AG04450 (cell line): ENCODE results near the gene CTSA. TPM values are rescaled to one million over a fixed set of nuclear protein-coding genes. Genes with fewer than 3 reads are reported as not detected.
"Not testable (repeated sequence)": the region's sequence is repeated elsewhere in the genome, so short reads cannot be mapped to it uniquely, and the experiment has no call there.

Experiments
- CTCF ChIA-PET: fragments of 300-600, 350-600 bp; formaldehyde crosslinking; extraction: SDS; loops from one replicate; lab custom pipeline; 2022; ENCODE audit warnings: antibody characterized with exemption, inconsistent platforms; lab: Charles Lee
- POLR2A ChIA-PET: fragments of 350-600 bp; formaldehyde crosslinking; extraction: SDS; loops from one replicate; lab custom pipeline; 2021; ENCODE audit warnings: antibody characterized with exemption, inconsistent platforms; lab: Yijun Ruan, JAX
- DNase-seq: peaks from one replicate; pipeline ENCODE4 v3.0.0-alpha.2; 2011; ENCODE audit warnings: low read depth, low spot score
- H3K27ac ChIP-seq: one replicate; pipeline ENCODE4 v1.5.1; 2012; ENCODE audit warnings: low read depth, low read length, control low read depth
- H3K27me3 ChIP-seq: one replicate; pipeline ENCODE4 v1.6.0; 2012; ENCODE audit warnings: low read length; ENCODE audit not compliant: control insufficient read depth, insufficient read depth
- H3K4me3 ChIP-seq: 2 replicates; pipeline ENCODE4 v1.5.1; 2011; ENCODE audit warnings: mild to moderate bottlenecking, low read depth, low read length, control low read depth
- H3K9me3 ChIP-seq: 2 replicates; pipeline ENCODE4 v1.5.1; 2012; ENCODE audit warnings: low read length; ENCODE audit not compliant: control insufficient read depth, insufficient read depth
- polyA plus RNA-seq: library from polyadenylated mRNA; depleted of rRNA; stranded (reverse); fragments of >200 nt; gene quantifications from 2 replicates; pipeline ENCODE4 v1.2.3, GENCODE V29; 2011
- TF ChIP-seq, protein P1 (sequence below): IDR thresholded peaks from 2 replicates; pipeline ENCODE4 v1.5.1; 2011; ENCODE audit warnings: low read depth, low read length, control low read depth, inconsistent platforms

CTSA gene
- polyA plus RNA-seq, 1 experiment, result 234 TPM

DNA sequence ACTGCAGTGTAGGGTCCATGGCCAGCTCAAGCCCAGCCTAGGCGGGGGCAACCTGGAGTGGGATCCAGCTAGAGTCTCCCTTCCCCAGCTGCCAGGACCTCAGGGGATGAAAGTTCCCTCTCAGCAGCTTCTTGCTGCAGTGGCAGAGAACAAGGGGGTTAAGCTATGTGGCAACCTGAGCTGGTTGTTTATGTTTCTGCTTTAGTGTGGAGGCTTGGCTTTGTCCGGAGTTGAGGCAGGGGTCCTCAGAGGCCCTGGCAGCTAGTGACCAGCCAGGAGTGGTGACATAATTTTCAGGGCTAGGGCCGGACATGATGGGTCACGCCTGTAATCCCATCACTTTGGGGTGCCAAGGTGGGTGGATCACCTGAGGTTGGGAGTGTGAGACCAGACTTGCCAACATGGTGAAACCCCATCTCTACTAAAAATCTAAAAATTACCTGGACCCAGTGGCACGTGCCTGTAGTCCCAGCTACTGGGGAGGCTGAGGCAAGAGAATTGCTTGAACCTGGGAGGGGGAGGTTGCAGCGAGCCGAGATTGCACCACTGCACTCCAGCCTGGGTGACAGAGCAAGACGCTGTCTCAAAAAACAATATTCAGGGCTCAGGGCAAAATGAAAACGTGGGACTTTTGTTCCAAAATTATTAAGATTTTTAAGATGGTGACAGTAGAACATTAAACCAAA lies 34.8 kb downstream of the CTSA start:
- Histone ChIP-seq H3K27ac (no peak overlapping the region), H3K9me3 (no peaks in the 10 kb centered on the region), H3K27me3 (no peaks in the 10 kb centered on the region), H3K4me3 (no peak overlapping the region)
- TF ChIP-seq, protein P1, sequence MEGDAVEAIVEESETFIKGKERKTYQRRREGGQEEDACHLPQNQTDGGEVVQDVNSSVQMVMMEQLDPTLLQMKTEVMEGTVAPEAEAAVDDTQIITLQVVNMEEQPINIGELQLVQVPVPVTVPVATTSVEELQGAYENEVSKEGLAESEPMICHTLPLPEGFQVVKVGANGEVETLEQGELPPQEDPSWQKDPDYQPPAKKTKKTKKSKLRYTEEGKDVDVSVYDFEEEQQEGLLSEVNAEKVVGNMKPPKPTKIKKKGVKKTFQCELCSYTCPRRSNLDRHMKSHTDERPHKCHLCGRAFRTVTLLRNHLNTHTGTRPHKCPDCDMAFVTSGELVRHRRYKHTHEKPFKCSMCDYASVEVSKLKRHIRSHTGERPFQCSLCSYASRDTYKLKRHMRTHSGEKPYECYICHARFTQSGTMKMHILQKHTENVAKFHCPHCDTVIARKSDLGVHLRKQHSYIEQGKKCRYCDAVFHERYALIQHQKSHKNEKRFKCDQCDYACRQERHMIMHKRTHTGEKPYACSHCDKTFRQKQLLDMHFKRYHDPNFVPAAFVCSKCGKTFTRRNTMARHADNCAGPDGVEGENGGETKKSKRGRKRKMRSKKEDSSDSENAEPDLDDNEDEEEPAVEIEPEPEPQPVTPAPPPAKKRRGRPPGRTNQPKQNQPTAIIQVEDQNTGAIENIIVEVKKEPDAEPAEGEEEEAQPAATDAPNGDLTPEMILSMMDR, result no peak
- CTCF ChIA-PET, result interaction anchor here (0.7 to 1.5 kb wide), 3 partner anchors 36 to 44 kb away, joined by 3 to 5 read pairs (median 4); no protein-coding TSS in a partner anchor
- POLR2A ChIA-PET, result interaction anchor here (1.2 to 4.1 kb wide), 2 partner anchors 9 to 14 kb away, joined by 4 to 47 read pairs; partner anchors contain the start of genes PCIF1 and PLTP
- DNase-seq, result no peak

DNA sequence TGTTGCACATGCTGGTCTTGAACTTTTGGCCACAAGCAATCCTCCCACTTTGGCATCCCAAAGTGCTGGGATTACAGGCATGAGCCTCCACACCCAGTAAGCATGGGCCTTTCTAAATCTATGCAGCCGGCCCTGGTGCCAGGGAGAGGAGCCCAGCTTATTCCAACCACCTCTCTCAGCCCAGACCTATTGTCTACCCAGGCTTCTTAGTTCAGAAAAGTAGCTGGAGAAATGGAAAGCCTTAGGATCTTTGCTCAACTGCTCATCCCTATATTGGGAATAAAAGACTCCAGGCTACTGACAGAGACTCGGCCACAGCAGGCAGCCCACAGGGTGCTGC lies 35.6 kb downstream of the CTSA start:
- ChIA-PET POLR2A (interaction anchor here (4.1 kb wide), 1 partner anchor 8 kb away, joined by 47 read pairs; the partner anchor contains the start of gene PCIF1), CTCF (interaction anchor here (1.1 kb wide), 1 partner anchor 37 kb away, joined by 3 read pairs; no protein-coding TSS in a partner anchor)
- H3K27ac ChIP-seq, result no peak overlapping the region
- no peaks in the 10 kb centered on the region for H3K9me3 ChIP-seq
- no peak for DNase-seq
- H3K27me3 ChIP-seq, result no peaks in the 10 kb centered on the region
- no peak overlapping the region for H3K4me3 ChIP-seq
- TF ChIP-seq, protein P1, result no peak

DNA sequence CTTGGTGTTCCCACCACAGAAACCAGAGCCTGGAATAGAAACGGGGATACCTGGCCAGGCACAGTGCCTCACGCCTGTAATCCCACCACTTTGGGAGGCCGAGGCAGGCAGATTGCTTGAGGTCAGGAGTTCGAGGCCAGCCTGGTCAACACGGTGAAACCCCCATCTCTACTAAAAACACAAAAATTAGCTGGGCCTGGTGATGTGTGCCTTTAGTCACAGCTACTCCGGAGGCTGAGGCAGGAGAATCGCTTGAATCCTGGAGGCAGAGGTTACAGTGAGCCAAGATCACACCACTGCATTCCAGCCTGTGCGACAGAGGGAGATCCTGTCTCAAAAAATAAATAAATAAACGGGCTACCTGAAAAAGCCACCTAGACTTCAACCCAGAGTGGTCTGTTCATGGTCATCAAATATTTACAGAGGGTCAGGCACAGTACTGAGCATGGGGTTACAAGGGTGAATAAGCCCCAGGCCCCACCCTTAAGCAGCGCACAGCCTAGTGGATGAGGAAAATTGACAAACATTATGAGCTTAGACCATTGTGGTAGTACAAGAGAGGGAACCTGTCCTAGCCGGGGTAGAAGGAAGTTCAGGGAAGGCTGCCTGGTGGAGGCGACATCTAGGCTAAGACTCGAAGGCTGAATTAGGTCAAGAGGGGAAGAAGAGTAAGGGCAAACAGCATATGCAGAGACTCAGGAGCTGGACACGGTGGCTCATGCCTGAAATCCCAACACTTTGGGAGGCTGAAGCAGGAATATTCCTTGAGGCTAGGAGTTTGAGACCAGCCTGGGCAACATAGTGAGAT lies 36.1 kb downstream of the CTSA start:
- no peaks in the 10 kb centered on the region for H3K9me3 ChIP-seq
- TF ChIP-seq, protein P1, result no peak
- no peak overlapping the region for H3K27ac ChIP-seq
- no peak for DNase-seq
- ChIA-PET POLR2A (interaction anchor here (1.1 to 4.1 kb wide), 2 partner anchors 7 to 101 kb away, joined by 3 to 47 read pairs; partner anchors contain the start of gene PCIF1), CTCF (interaction anchor here (0.8 to 1.1 kb wide), 3 partner anchors 37 to 43 kb away, joined by 3 to 5 read pairs (median 4); no protein-coding TSS in a partner anchor)
- H3K4me3 ChIP-seq, result no peak overlapping the region
- no peaks in the 10 kb centered on the region for H3K27me3 ChIP-seq

DNA sequence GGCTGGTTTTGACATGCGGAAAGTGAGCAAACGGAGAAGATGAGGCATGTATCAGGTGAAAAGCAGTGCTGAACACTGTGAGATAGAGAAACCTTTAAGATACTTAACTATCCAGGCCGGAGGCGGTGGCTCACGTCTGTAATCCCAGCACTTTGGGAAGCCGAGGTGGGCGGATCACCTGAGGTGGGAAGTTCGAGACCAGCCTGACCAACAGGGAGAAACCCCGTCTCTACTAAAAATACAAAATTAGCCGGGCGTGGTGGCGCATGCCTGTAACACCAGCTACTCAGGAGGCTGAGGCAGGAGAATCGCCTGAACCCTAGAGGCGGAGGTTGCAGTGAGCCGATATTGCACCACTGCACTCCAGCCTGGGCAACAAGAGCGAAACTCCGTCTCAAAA lies 40.5 kb downstream of the CTSA start:
- H3K9me3 ChIP-seq, H3K27me3 ChIP-seq, DNase-seq, H3K27ac ChIP-seq, H3K4me3 ChIP-seq: not testable (repeated sequence)
- CTCF ChIA-PET, result interaction anchor here (1.2 to 1.6 kb wide), 2 partner anchors 38 to 132 kb away, joined by 3 to 6 read pairs; no protein-coding TSS in a partner anchor
- POLR2A ChIA-PET, result interaction anchor here (1.0 kb wide), 1 partner anchor 12 kb away, joined by 4 read pairs; no protein-coding TSS in a partner anchor

DNA sequence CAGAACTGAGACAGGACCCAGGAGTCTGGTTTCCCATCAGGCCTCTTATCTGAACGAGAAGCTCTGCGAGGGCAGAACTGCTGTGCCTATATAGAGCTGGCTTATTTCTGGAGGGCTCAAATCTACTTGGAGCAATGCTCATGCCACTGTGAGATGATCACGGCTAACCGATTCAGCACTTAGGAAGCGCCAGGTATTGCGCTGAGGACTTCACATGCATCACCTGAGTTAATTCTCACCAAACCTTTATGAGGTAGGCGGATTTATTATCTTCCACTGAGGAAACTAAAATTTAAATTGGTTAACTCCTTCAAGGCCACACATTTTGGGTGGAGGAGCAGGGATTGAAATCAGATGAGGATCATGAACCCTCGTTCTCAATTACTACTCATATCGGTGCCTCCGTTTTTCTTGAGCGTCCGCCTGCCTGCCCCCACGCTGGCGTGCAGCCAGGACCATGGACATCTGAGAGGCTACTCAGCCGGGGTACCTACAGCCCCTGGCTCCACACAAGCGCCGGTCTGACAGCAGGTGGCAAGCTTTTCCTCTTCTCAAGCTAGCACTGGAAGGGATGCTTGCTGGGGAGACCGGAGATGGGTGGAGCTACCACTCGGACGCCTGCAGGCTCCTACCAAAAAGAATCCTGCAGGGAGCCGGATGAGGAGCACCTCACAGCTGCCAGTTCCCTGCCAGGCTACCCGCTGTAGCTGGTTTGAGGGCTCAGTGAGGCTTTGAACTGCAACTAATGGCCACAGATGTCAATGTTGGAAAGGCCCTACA lies 42.3 kb downstream of the CTSA start:
- Histone ChIP-seq H3K9me3 (no peaks in the 10 kb centered on the region; the same call in 1 of the 2 replicates), H3K27me3 (no peaks in the 10 kb centered on the region), H3K27ac (peak overlapping the region; percentile 98), H3K4me3 (peak overlapping the region; percentile 92)
- TF ChIP-seq, protein P1, result peak; percentile 21; the same call in 1 of the 2 replicates
- DNase-seq, result no peak
- POLR2A ChIA-PET, result interaction anchor here (0.7 to 5.1 kb wide), 14 partner anchors 8 to 154 kb away, joined by 3 to 57 read pairs (median 8); partner anchors contain the start of genes CTSA, NEURL2 and PLTP
- CTCF ChIA-PET, result interaction anchor here (0.5 to 2.8 kb wide), 7 partner anchors 9 to 54 kb away, joined by 3 to 19 read pairs (median 3); no protein-coding TSS in a partner anchor
